Stomach (tissue), 4 donors: Measurements from ENCODE around the gene RNASE13.

Experiments used
- POLR2A ChIP-seq, 4 donors: fragments of 450-650 bp; IDR thresholded peaks; one replicate each; pipeline ENCODE4 v1.6.1; 2016; ENCODE audit warnings: antibody characterized with exemption in 4 of 4, control low read depth in 2 of 4, mild to moderate bottlenecking in 1 of 4, moderate library complexity in 1 of 4
- POLR2AphosphoS5 ChIP-seq, 3 donors: sonication (generic); formaldehyde crosslinking; IDR thresholded peaks; one replicate each; pipeline ENCODE4 v1.6.1; 2016; ENCODE audit warnings: antibody characterized with exemption in 3 of 3
- TF ChIP-seq, protein P1 (sequence below), 7 experiments: fragments of 450-650 bp in 4 of 7; fragments of 200-600 bp in 3 of 7; sonication (generic) in 3 of 7; IDR thresholded peaks; one replicate each; pipeline ENCODE4 v1.5.1; 2016 to 2019; ENCODE audit warnings: antibody characterized with exemption in 7 of 7, control low read depth in 2 of 7, mild to moderate bottlenecking in 1 of 7

DNA sequence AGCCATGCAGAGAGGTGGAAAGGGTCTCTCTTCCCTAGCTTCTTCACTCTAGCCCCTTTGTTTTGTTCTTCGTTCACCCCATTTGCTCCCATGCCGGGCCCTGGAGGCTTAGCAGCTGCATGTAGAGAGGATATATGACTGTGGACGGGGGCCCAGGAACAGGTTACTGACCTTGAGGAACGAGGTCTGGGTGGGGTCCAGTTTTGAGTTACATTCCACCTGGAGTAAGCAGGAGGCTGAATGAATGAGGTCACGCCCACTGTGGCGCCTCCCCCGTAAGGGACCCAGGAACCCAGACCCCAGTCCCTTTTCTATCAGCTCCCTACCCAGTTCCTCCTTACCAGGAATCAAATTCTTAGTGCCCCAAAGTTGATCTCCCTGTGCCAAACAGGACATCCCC, 16.3 kb downstream of the RNASE13 start:
- TF ChIP-seq POLR2A (IDR thresholded peaks at IDR 0.05) = no peak
- TF ChIP-seq POLR2AphosphoS5 (IDR thresholded peaks at IDR 0.05) = no peak
- TF ChIP-seq, protein P1, sequence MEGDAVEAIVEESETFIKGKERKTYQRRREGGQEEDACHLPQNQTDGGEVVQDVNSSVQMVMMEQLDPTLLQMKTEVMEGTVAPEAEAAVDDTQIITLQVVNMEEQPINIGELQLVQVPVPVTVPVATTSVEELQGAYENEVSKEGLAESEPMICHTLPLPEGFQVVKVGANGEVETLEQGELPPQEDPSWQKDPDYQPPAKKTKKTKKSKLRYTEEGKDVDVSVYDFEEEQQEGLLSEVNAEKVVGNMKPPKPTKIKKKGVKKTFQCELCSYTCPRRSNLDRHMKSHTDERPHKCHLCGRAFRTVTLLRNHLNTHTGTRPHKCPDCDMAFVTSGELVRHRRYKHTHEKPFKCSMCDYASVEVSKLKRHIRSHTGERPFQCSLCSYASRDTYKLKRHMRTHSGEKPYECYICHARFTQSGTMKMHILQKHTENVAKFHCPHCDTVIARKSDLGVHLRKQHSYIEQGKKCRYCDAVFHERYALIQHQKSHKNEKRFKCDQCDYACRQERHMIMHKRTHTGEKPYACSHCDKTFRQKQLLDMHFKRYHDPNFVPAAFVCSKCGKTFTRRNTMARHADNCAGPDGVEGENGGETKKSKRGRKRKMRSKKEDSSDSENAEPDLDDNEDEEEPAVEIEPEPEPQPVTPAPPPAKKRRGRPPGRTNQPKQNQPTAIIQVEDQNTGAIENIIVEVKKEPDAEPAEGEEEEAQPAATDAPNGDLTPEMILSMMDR (IDR thresholded peaks at IDR 0.05) = no peak
